Measurements from ENCODE around the gene PDE4A.
"Not testable (repeated sequence)": the region's sequence is repeated elsewhere in the genome, so short reads cannot be mapped to it uniquely, and the experiment has no call there.

Gene PDE4A

DNA sequence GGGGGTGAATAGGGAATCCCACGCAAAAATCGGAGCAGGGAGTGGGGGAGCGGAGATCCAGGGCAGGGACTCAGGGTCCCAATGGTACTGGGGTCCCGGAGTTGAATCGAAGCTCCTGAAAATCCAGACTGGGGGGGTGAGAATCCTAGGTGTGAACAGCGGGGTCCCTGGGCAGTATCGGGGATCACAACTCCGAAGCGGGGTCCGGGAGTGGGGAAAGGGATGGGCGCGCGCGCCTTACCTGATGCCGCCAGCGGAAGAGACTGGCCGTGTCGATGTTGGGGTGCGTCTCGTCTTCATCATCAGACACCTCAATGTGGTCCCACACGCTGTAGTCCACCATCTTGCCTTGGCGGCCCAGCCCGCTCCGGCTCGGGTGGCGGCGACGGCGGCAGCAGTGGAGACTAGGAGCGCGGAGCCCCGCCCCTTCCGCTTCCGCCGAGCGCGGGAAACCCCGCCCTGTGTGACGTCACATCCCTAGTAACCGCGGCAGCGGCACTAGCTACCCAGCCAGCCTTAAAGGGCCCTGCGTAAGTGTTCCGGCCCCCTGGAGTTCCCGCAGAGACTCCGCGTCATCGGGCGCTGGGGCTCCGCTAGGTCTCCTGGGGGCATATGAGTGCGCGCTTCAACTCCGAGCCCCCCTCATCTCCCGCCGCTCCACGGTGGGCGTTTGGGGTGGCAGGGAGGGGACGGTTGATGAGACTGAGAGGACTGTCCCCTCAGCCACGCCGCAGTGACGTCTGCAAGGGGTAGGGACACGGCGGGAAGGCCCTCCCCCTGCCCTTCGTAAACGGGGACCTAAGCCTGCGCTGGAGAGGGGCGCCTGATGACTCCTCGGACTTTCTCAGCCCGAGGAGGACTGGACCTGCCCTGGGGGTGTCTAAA is 17.0 kb upstream of the PDE4A start, which contains the start of gene CDC37:
Gene CDC37, minus strand, starts transcription at position 406 of the 885 bp plus-strand sequence. Its CDS starts 63 bp downstream, at position 343.
- DNase-seq (ENCODE audit: low spot score) = peak; percentile 96

GRCh38 chr19:10404888-10405820 is 15.2 kb upstream of the PDE4A start:
- DNase-seq (ENCODE audit: low spot score) = no peak

DNA sequence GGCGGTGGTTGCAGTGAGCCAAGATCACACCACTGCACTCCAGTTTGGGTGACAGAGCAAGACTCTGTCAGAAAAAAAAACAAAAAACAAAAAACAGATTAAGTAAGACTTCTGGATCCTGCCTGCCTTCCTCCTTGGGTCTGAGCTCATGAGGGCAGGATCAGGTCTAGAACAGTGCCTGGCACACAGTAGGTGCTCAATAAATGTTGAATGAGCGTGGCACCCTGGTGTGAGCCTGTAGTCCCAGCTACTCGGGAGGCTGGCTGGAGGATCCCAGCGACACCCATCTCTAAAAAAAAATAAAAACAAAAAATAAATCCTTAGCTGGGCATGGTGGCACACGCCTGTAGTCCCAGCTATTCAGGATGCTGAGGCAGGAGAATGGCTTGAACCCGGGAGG is 14.1 kb upstream of the PDE4A start:
- no peak for DNase-seq (ENCODE audit: low spot score)

DNA sequence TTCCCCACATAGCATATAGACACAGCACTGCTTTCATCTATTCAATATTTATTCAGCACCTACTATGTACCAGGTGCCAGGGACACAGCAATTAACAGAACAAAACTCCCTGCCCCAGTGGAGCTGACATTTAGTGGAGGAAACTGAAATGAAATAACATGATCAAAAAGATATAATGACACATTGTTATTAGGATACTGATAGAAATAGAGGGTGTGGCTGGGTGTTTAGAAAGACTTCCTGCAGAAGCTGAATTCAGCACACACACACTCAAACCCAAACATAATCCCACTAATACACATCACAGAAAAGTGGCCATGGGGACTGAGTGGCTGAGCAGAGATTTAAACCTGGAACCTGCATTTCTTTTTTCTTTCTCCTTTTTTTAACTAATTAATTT is 13.2 kb upstream of the PDE4A start:
- DNase-seq (ENCODE audit: low spot score) = no peak

DNA sequence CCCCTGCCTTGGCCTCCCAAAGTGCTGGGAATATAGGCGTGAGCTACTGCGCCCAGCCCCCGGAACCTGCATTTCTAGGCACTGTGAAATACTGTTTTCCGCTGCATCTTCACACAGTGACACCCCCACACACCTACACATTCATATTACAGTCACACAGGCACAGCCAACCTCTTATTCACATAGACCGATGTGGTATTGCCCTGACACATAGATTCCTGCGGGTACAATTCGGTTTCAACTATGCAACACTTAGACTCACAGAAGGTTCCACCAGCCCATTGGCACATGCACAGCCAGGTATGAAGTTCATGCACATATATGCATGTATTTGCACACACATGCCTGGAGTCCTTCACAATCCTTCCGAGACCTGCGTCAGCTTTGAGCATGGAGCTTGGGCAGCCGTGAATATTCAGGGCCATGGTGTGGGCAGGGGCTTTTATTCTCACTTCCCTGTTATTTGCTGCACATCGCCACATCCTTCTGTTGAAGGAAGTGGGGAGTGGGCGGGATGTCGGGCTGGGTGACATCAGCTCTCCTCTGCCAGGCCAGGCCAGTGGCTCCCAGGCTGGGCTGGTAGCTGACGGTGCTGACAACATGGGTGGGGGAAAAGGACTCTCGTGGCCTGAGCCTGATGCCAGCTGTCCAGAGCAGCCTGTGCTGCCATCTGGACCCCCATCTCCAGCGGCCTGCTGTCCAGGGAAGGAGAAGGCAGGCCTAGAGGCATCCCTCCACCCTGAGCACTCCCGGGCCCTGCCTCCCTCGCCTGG is 11.6 kb upstream of the PDE4A start:
- DNase-seq (ENCODE audit: low spot score) = no peak

DNA sequence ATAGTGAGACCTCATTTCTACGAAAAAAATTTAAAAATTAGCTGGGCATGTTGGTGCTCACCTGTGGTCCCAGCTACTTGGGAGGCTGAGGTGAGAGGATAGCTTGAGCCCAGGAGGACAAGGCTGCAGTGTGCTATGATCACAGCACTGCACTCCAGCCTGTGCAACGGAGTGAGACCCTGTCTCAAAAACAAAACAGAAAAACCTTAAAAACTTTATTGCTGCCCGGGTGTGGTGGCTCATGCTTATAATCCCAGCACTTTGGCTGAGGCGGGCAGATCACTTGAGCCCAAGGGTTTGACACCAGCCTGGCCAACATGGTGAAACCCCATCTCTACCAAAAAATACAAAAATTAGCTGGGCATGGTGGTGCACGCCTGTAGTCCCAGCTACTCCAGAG is 9.1 kb upstream of the PDE4A start:
- DNase-seq (ENCODE audit: low spot score) = not testable (repeated sequence)

DNA sequence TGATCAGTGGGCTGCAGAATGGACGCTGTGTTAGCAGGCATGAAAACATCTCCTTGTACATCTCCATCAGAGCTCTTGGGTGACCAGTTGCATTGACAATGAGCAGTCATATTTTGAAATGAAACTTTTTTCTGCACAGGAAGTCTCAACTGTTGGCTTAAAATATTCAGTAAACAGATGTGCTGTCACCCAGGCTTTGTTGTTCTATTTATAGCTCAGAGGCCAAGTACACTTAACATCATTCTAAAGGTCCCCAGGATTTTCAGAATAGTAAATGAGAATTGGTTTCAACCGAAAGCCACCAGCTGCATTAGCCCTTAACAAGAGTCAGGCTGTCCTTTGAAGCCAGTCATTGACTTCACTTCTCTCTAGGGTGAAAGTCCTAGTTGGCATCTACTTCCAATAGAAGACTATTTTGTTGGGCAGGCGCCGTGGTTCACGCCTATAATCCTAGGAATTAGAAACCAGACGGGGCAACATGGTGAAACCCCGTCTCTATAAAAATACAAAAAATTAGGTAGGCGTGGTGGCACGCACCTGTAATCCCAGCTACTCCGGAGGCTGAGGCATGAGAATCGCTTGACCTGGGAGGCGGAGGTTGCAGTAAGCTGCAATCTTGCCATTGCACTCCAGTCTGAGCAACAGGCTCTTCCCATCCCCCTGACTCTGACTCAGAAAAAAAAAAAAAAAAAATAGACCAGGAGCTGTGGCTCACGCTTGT is 7.9 kb upstream of the PDE4A start:
- DNase-seq (ENCODE audit: low spot score) = no peak

GRCh38 chr19:10416083-10416379 is 4.3 kb upstream of the PDE4A start:
- peak; percentile 18 for DNase-seq (ENCODE audit: low spot score)

DNA sequence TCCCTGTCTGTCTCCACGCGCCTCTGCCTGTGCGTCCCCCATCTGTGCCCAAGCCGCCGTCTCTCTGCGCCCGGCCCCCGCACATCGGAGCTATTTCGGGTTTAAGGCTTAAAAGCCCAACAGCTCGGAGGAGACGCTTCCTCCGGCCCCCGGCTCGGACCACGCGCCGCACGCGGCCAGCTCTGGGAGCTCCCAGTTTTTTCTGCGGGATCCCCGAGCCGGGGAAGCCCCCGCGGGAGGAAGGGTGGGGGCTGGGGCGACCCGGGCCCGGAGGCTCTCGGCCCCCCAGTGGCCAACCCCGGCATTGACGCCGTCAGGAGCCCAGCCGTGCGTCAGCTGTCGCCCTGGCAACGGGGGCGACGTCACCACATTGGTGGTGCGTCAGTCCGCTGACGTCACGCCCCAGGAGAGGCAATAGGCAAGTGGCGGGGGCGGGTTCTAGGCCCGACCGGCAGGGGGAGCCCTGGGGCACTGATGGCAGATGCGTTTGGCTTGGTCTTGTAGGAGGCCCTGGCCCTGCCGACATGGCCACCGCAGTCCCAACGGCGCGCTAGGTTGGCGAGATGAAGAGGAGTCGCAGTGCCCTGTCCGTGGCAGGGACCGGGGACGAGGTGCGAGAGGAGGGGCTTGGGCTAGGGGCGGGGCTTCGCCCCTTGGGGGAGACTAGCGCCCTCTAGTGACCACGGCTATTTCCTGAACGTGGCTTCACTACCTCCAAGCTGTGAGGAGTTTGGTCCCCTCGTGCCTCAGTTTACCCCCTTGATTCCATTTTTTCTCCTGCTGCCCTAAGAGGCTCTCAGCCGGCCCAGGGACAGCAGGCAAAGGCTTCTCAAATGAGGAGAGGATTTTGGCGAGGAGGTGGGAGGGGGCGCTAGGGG is 3.7 kb upstream of the PDE4A start:
- peak; percentile 85 for DNase-seq (ENCODE audit: low spot score)

DNA sequence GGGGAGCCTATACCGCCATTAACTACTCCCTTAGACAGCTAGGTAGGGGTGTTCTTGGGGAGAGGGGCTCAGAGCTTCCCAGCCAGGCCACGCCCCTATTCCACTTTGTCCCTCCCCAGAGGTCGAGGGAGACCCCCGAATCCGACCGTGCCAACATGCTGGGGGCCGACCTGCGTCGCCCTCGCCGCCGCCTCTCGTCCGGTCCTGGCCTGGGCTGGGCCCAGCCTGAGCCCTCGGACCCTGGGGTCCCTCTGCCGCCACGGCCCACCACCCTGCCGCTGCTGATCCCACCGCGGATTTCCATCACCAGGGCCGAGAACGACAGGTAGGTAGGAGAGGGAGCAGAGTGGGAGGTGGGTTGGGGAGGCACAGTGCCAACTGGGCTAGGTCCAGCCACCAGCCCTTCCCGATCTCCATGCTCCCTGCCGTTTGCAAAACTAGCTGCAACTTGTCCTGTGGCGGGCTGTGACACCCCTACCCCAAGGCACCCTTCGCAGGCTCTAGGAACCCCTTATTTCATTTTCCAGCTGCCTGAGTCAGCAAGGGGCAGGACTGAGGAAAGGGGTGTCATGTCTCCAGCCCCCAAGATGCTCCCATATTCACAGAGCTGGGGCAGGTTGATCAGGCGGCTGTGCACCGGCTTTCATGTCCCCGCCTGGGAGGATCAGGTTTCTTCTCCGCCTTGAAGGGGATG is 2.6 kb upstream of the PDE4A start:
- no peak for DNase-seq (ENCODE audit: low spot score)

GRCh38 chr19:10418235-10418484 is 2.2 kb upstream of the PDE4A start:
- no peak for DNase-seq (ENCODE audit: low spot score)

DNA sequence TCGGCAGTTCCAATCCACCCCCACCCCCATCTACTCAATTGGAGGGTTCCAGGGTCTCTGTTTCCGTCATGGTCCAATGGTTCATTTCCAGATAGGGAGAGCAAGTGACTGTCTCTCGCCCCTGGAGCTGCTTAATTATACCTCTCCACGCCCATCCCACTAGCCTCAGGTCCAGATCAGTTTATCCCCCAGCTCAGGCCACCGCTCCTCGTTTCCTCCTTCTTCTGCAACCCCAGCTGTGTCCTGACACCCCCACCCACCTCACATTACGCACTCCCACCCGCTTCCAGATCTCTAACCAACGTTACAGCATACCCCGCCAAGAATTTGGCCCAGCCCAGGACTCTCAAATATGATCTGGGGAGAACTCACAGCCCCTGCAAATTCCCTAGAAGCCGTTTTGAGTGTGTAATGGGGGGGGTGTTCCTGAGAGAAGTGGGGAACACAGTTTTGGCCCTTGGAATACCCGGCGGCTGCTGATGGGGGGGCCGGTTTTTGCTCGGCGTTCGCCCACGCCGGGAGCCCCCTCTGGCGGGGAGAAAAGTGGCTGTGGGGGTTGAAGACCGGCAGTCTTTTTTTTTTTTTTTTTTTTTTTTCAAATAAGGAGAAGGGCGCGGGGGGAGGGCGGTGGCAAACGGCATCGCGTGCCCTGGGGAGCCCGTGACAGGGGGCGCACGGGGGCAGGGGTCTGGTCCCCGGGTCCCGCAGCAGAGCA is 1.7 kb upstream of the PDE4A start:
- no peak for DNase-seq (ENCODE audit: low spot score)

DNA sequence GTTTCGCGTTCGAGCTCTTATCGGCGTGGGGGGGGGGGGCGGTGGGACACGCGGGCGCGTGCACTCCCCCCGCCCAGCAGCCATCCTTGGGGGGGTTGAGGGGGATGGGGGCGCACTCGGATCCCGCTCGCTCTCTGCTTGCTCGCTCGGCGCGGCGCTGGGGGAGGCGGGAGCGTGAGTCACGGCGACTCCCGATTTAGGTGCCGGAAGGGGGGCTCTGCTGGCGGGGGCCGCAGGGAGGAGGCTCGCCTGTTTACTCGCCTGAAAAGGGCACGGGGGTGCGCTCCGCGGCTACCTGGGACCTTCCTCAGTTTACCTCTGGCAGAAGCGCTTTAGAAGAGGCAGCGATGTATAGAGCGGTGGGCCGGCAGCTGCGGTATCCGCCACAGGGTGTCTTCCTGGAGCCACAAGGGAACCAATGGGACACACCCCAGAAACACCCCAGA is 1.1 kb upstream of the PDE4A start:
- no peak for DNase-seq (ENCODE audit: low spot score)

DNA sequence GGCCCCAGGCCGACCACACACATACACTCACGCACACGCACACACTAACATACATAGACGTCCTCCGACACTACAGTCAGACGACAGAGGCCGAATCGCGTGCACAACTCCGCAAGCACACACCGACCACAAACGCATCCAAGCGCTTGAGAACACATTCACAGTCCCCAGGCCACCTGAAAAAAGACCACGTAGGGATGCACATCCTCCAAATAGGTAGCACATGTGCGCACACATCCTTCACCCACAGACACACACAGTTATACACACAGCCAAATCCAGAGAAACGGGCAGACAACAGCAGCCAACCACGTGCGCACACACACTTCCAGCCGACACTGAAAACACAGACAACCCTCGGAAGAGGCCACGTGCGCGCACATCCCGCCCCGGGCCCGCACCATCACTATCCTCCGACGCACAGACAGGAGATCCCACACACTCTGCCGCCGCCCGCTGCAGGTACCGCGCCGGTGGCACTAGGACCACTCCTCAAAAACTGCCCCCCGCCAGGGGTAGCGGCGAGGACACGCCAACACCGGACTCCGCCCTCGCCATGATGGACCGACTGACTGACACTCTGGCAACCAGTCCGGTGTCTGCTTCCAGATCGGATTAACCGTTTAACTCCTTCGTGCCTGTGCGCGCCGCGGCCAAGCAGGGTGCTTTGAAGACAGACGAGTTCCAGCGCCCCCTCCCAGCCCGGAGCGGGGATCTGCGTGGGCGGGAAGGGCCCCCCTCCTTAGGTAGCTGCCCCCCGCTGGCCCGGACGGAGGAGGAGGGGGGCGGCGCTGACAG is 493 bp upstream of the PDE4A start:
- DNase-seq (ENCODE audit: low spot score) = no peak

DNA sequence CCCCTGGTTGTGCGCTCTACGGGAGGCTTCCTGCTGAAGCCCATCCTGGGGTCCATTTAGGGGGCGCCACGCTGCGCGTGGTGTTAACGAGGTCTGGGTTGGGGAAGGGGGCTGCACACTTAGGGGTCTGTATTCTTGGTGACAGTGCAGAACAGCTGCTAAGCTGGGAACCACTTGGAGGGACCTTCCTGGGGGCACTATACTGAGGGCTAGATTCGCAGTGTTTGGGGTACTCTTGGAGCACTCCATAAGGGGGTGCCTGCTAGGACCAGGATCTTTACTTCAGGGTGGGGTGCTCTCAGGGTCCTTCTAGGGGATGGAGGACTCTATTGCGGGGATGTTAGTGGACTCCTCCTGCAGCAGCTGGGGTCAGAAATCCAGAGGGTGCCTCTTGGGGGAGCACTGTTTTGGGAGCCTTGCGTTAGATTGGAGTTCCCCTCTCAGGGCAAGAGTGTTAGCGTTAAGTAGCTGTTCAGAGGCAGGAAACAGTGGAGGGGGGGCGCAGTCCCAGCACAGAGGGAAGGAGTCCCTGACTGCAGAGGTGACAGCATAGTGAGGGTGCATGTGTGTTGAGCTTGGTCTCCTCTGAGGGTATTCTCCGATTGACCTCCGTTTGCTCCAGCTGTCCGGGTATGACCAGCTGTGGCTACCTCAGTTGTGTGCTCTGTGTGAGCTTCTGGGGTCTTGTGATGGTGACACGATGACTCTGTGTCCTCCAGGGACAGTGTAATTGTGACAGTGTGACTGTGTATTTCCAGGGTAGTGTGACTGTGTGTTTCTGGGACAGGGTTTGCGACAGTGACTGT is 1.1 kb downstream of the PDE4A start:
- DNase-seq (ENCODE audit: low spot score) = no peak

- DNase-seq (ENCODE audit: low spot score) = no peak
These were observed 1.7 kb downstream of the PDE4A start for GRCh38 chr19:10422046-10422461.

- no peak for DNase-seq (ENCODE audit: low spot score)
These were observed 2.5 kb downstream of the PDE4A start for GRCh38 chr19:10422846-10423245.
